HEK293 (cell line): ENCODE measurements around the gene CABCOCO1.
A peak's percentile ranks its signal among the peaks of the same experiment; 100 is the strongest.

Experiments used
- CTCF ChIA-PET: fragments of 350-600 bp; formaldehyde crosslinking; extraction: SDS; loops from one replicate; lab custom pipeline; 2021; ENCODE audit warnings: antibody characterized with exemption; lab: Yijun Ruan, JAX
- POLR2A ChIA-PET: fragments of 300-600 bp; formaldehyde crosslinking; extraction: SDS; loops from one replicate; lab custom pipeline; 2020; ENCODE audit warnings: antibody characterized with exemption, inconsistent platforms; lab: Yijun Ruan, JAX
- H3K27ac ChIP-seq: fragments of 200-500 bp; sonication (Bioruptor generic); 2 replicates; pipeline ENCODE4 v1.5.1; 2014; ENCODE audit warnings: low read depth, low read length, control low read depth, inconsistent platforms; ENCODE audit errors: extremely low read depth
- H3K36me3 ChIP-seq, 2 experiments: fragments of 200-500 bp in 1 of 2; sonication (Bioruptor generic) in 1 of 2; 1 replicate in 1 of 2; 2 replicates in 1 of 2; pipeline ENCODE4 v1.5.1; 2014 to 2017; ENCODE audit warnings: inconsistent platforms in 2 of 2, low read length in 2 of 2; ENCODE audit not compliant: control insufficient read depth in 2 of 2, insufficient read depth in 1 of 2
- H3K4me1 ChIP-seq: fragments of 200-500 bp; sonication (Bioruptor generic); 2 replicates; pipeline ENCODE4 v1.5.1; 2014; ENCODE audit warnings: mild to moderate bottlenecking, low read length, inconsistent platforms; ENCODE audit not compliant: control insufficient read depth, insufficient read depth
- H3K4me3 ChIP-seq: 2 replicates; pipeline ENCODE4 v1.5.1; 2011; ENCODE audit warnings: low read depth, mild to moderate bottlenecking, control low read depth, low read length, moderate library complexity
- H3K9me3 ChIP-seq: fragments of 200-500 bp; sonication (Bioruptor generic); 2 replicates; pipeline ENCODE4 v1.5.1; 2014; ENCODE audit warnings: low read depth, low read length, inconsistent platforms; ENCODE audit not compliant: control insufficient read depth, insufficient read depth
- ELK4 ChIP-seq: IDR thresholded peaks from 2 replicates; pipeline ENCODE4 v1.6.1; 2011; ENCODE audit warnings: mild to moderate bottlenecking, low read depth, low read length, borderline replicate concordance
- FEZF1 ChIP-seq: fragments of 450-650 bp; formaldehyde crosslinking; IDR thresholded peaks from 2 replicates; pipeline ENCODE4 v1.5.1; 2016; ENCODE audit warnings: missing biosample characterization, missing genetic modification characterization
- GLI2 ChIP-seq: fragments of 450-650 bp; formaldehyde crosslinking; IDR thresholded peaks from 2 replicates; pipeline ENCODE4; 2017; ENCODE audit warnings: missing biosample characterization, missing genetic modification characterization, low read depth, borderline replicate concordance
- MYNN ChIP-seq: fragments of 450-650 bp; formaldehyde crosslinking; IDR thresholded peaks from 2 replicates; pipeline ENCODE4 v1.5.1; 2016; ENCODE audit warnings: missing biosample characterization, missing genetic modification characterization, borderline replicate concordance
- PRDM1 ChIP-seq: fragments of 450-650 bp; formaldehyde crosslinking; IDR thresholded peaks from 2 replicates; pipeline ENCODE4; 2016; ENCODE audit warnings: missing biosample characterization, missing genetic modification characterization
- PRDM10 ChIP-seq: fragments of 450-650 bp; formaldehyde crosslinking; IDR thresholded peaks from 2 replicates; pipeline ENCODE4 v1.5.1; 2016; ENCODE audit warnings: missing biosample characterization, missing genetic modification characterization
- PRDM6 ChIP-seq: fragments of 450-650 bp; formaldehyde crosslinking; IDR thresholded peaks from 2 replicates; pipeline ENCODE4 v1.5.1; 2017; ENCODE audit warnings: missing biosample characterization, missing genetic modification characterization
- SCRT1 ChIP-seq: fragments of 450-650 bp; formaldehyde crosslinking; IDR thresholded peaks from 2 replicates; pipeline ENCODE4 v1.5.1; 2016; ENCODE audit warnings: missing biosample characterization, missing genetic modification characterization, borderline replicate concordance
- SP7 ChIP-seq: fragments of 450-650 bp; formaldehyde crosslinking; IDR thresholded peaks from 2 replicates; pipeline ENCODE4 v1.5.1; 2016; ENCODE audit warnings: missing biosample characterization, missing genetic modification characterization
- ZNF280D ChIP-seq: fragments of 450-650 bp; formaldehyde crosslinking; IDR thresholded peaks from 2 replicates; pipeline ENCODE4 v1.5.1; 2016; ENCODE audit warnings: missing biosample characterization, missing genetic modification characterization
- ZNF335 ChIP-seq: fragments of 450-650 bp; formaldehyde crosslinking; conservative IDR thresholded peaks from 2 replicates; pipeline ENCODE4 v1.5.1; 2016; ENCODE audit warnings: missing biosample characterization, missing genetic modification characterization
- ZNF341 ChIP-seq: fragments of 450-650 bp; formaldehyde crosslinking; IDR thresholded peaks from 2 replicates; pipeline ENCODE4; 2016; ENCODE audit warnings: low read depth, missing biosample characterization, missing genetic modification characterization
- ZNF404 ChIP-seq: fragments of 450-650 bp; formaldehyde crosslinking; IDR thresholded peaks from 2 replicates; pipeline ENCODE4 v1.5.1; 2017; ENCODE audit warnings: missing biosample characterization, missing genetic modification characterization
- ZNF488 ChIP-seq: fragments of 450-650 bp; formaldehyde crosslinking; IDR thresholded peaks from 2 replicates; pipeline ENCODE4 v1.5.1; 2016; ENCODE audit warnings: missing biosample characterization, missing genetic modification characterization
- ZNF521 ChIP-seq: fragments of 450-650 bp; formaldehyde crosslinking; IDR thresholded peaks from 2 replicates; pipeline ENCODE4 v1.5.1; 2017; ENCODE audit warnings: missing biosample characterization, mild to moderate bottlenecking, missing genetic modification characterization
- ZNF571 ChIP-seq: fragments of 450-650 bp; formaldehyde crosslinking; IDR thresholded peaks from 2 replicates; pipeline ENCODE4 v1.5.0; 2017; ENCODE audit warnings: missing biosample characterization, missing genetic modification characterization
- ZNF624 ChIP-seq: fragments of 450-650 bp; formaldehyde crosslinking; IDR thresholded peaks from 2 replicates; pipeline ENCODE4 v1.5.1; 2017; ENCODE audit warnings: missing biosample characterization, missing genetic modification characterization
- ZNF658 ChIP-seq: fragments of 450-650 bp; formaldehyde crosslinking; IDR thresholded peaks from 2 replicates; pipeline ENCODE4; 2016; ENCODE audit warnings: missing biosample characterization, missing genetic modification characterization
- ZNF791 ChIP-seq: fragments of 450-650 bp; formaldehyde crosslinking; IDR thresholded peaks from 2 replicates; pipeline ENCODE4 v1.5.1; 2016; ENCODE audit warnings: missing biosample characterization, missing genetic modification characterization
- ZNF792 ChIP-seq: fragments of 450-650 bp; formaldehyde crosslinking; IDR thresholded peaks from 2 replicates; pipeline ENCODE4 v1.5.1; 2016; ENCODE audit warnings: missing biosample characterization, missing genetic modification characterization
- ZNF837 ChIP-seq: fragments of 450-650 bp; formaldehyde crosslinking; IDR thresholded peaks from 2 replicates; pipeline ENCODE4 v1.5.1; 2016; ENCODE audit warnings: missing biosample characterization, missing genetic modification characterization
- ZNF843 ChIP-seq: fragments of 450-650 bp; formaldehyde crosslinking; IDR thresholded peaks from 2 replicates; pipeline ENCODE4 v1.5.1; 2016; ENCODE audit warnings: missing biosample characterization, missing genetic modification characterization
- ZSCAN30 ChIP-seq: fragments of 450-650 bp; IDR thresholded peaks from 2 replicates; pipeline ENCODE4 v1.5.1; 2018; ENCODE audit warnings: missing biosample characterization, mild to moderate bottlenecking, missing genetic modification characterization, moderate library complexity

The CABCOCO1 gene

GRCh38 chr10:61749291-61749690 lies 86.6 kb downstream of the CABCOCO1 start:
- ChIA-PET CTCF (no interaction called here), POLR2A (no interaction called here)
- H3K4me3 ChIP-seq: no peak overlapping the region
- H3K4me1 ChIP-seq: peaks cover 16% of the 10 kb centered on the region
- no peaks in the 10 kb centered on the region for H3K9me3 ChIP-seq
- no peaks in the 10 kb centered on the region for H3K36me3 ChIP-seq
- TF ChIP-seq GLI2: no peak
- TF ChIP-seq MYNN (tag by site-specific recombination): no peak
- TF ChIP-seq ZNF843 (tag by site-specific recombination): no peak
- TF ChIP-seq ZNF404 (tag by site-specific recombination): no peak
- TF ChIP-seq ZNF571 (tag by site-specific recombination): no peak
- no peak for TF ChIP-seq ZNF521 (tag by site-specific recombination)
- no peak for TF ChIP-seq ZNF792 (tag by site-specific recombination)
- no peak for TF ChIP-seq ZNF791 (tag by site-specific recombination)
- TF ChIP-seq PRDM6 (tag by site-specific recombination): 0 out of 2 replicates have a peak, but pooled peaks have one; percentile 8
- no peak for TF ChIP-seq ZNF280D (tag by site-specific recombination)
- 0 out of 2 replicates have a peak, but pooled peaks have one; percentile 13 for TF ChIP-seq ZNF335 (tag by site-specific recombination)
- no peak for TF ChIP-seq ZNF837 (tag by site-specific recombination)
- TF ChIP-seq, all 188 proteins: peak for 2
- H3K27ac ChIP-seq: no peak overlapping the region; the same call in 1 of the 2 replicates

GRCh38 chr10:61750943-61751471 lies 88.3 kb downstream of the CABCOCO1 start:
- no peak overlapping the region for H3K4me3 ChIP-seq
- CTCF ChIA-PET: interaction anchor here (0.6 to 2.1 kb wide), 32 partner anchors 8 to 1079 kb away, joined by 3 to 16 read pairs (median 4); partner anchors contain the start of gene ARID5B
- peaks cover 22% of the 10 kb centered on the region for H3K4me1 ChIP-seq
- H3K9me3 ChIP-seq: no peaks in the 10 kb centered on the region
- POLR2A ChIA-PET: interaction anchor here (0.5 to 1.1 kb wide), 4 partner anchors 29 to 993 kb away, joined by 3 to 4 read pairs (median 3); no protein-coding TSS in a partner anchor
- H3K27ac ChIP-seq: no peak overlapping the region; the same call in 1 of the 2 replicates
- no peaks in the 10 kb centered on the region for H3K36me3 ChIP-seq
- 0 out of 2 replicates have a peak, but pooled peaks have one; percentile 41 for TF ChIP-seq ZSCAN30 (tag by site-specific recombination)
- TF ChIP-seq ZNF341 (tag by site-specific recombination): no peak
- TF ChIP-seq ZNF488 (tag by site-specific recombination): no peak
- TF ChIP-seq ZNF624: no peak
- peak; percentile 41; the same call in 1 of the 2 replicates for TF ChIP-seq PRDM10 (tag by site-specific recombination)
- TF ChIP-seq SCRT1 (tag by site-specific recombination): peak; percentile 80
- TF ChIP-seq SP7 (tag by site-specific recombination): 0 out of 2 replicates have a peak, but pooled peaks have one; percentile 35
- TF ChIP-seq FEZF1 (tag by site-specific recombination): peak; percentile 53
- TF ChIP-seq ELK4: no peak
- no peak for TF ChIP-seq PRDM1
- TF ChIP-seq ZNF658 (tag by site-specific recombination): no peak
